MM.1S (cell line): ENCODE results near the gene FNDC10.

Source experiments
- EZH2 ChIP-seq: fragments of 300-600 bp; sonication (generic); optimal IDR thresholded peaks from 2 replicates; pipeline ENCODE3; 2017; ENCODE audit warnings: low read depth, mild to moderate bottlenecking, antibody characterized with exemption, low read length, mixed read lengths
- EZH2phosphoT487 ChIP-seq: fragments of 300-600 bp; sonication (generic); IDR thresholded peaks from 2 replicates; pipeline ENCODE4 v1.6.1; 2018; ENCODE audit warnings: antibody characterized with exemption, low read length
- TF ChIP-seq, protein P1 (sequence below): fragments of 300-600 bp; sonication (generic); IDR thresholded peaks from 2 replicates; pipeline ENCODE4 v1.5.1; 2016; ENCODE audit warnings: antibody characterized with exemption, low read length, mixed read lengths

DNA sequence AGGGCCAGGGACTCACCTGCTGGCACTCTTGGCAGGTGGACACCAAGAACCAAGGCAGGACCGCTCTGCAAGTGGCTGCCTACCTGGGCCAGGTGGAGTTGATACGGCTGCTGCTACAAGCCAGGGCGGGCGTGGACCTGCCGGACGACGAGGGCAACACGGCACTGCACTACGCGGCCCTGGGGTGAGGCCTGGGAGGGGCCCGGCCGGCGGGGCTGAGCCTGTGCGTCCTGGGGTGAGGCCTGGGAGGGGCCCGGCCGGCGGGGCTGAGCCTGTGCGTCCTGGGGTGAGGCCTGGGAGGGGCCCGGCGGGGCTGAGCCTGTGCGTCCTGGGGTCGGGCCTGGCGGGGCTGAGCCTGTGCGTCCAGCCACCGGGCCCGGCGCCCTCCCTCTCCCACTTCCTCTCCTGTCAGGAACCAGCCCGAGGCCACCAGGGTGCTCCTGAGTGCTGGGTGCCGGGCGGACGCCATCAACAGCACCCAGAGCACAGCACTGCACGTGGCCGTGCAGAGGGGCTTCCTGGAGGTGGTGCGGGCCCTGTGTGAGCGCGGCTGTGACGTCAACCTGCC lies 27.4 kb upstream of the FNDC10 start:
- TF ChIP-seq, protein P1, sequence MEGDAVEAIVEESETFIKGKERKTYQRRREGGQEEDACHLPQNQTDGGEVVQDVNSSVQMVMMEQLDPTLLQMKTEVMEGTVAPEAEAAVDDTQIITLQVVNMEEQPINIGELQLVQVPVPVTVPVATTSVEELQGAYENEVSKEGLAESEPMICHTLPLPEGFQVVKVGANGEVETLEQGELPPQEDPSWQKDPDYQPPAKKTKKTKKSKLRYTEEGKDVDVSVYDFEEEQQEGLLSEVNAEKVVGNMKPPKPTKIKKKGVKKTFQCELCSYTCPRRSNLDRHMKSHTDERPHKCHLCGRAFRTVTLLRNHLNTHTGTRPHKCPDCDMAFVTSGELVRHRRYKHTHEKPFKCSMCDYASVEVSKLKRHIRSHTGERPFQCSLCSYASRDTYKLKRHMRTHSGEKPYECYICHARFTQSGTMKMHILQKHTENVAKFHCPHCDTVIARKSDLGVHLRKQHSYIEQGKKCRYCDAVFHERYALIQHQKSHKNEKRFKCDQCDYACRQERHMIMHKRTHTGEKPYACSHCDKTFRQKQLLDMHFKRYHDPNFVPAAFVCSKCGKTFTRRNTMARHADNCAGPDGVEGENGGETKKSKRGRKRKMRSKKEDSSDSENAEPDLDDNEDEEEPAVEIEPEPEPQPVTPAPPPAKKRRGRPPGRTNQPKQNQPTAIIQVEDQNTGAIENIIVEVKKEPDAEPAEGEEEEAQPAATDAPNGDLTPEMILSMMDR: no peak
- TF ChIP-seq EZH2: no peak
- TF ChIP-seq EZH2phosphoT487: no peak
